HTERT RPE-1 (cell line): Measurements from ENCODE around the gene ADCY5.

Source experiments
- in situ Hi-C: fragments of 300-500 bp; cut with MboI; formaldehyde crosslinking; loops from 4 replicates; pipeline ENCODE4 v1.14.3; 2020; ENCODE audit warnings: low sequenced_read_pairs

The ADCY5 gene

DNA sequence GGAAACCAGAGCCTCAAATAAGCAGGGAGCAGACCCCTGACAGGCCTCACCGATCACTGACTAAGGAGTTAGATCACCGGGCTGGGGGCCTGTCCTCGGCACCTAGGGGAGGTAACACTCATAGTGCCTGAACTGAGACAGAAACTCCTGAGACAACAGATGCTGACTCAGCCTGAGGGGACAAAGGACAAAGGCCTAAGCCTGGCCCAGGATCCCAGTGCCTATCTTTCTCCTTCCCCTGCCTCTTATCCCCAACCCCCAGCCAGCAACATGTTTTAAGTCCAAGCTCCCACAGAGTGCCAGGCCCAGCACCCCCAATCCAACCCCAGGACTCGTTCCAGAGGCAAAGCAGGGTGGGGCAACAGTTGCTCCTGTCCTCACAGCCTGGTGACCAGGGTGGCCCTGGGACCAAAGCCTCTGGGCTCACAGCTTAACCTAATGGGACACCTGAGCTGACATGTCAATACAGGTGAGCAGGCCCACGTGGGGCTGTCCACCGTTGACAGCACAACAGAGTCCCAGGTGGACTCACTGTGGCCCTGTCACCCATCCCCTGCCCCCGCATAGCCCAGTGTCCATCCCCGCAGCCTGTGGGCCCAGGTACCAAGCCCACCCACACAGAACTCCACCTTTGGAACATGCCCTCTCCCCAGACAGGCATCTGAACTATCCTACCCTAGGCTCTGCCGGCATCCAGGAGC, 37.4 kb downstream of the ADCY5 start:
- in situ Hi-C loops: no loop called here

GRCh38 chr3:123410149-123410515, 38.8 kb downstream of the ADCY5 start:
- in situ Hi-C loops: no loop called here

- in situ Hi-C loops: no loop called here
These were observed 39.3 kb downstream of the ADCY5 start for GRCh38 chr3:123409443-123410148.

GRCh38 chr3:123406598-123406997, 42.3 kb downstream of the ADCY5 start:
- in situ Hi-C loops: no loop called here

DNA sequence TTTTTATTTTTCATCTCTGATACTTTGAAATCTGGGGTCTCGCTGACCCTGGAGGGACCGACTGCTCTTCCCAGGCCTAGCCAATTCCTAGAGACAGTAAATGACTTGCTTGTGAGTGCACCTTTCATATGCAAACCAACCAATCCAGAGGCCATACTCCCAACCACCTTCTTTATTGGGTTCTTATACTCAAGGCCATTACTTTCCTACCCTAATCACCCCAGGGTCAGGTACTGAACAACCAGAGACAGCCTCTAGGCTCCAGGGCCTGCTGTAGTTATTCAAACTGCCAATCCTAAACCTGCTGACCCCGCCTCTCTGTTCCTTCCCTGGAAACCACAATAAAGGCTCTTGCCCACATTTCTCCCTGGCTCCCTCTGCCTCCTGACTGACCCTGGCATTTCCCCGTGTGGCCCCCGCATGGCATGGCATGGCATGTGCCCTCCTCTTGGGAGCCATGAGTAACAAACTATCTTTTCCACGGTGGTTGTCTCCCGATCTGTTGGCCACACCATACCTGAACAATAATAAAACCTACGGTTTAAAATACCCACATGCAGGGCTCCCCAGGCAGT, 42.9 kb downstream of the ADCY5 start:
- in situ Hi-C loops: no loop called here

GRCh38 chr3:123405021-123405420, 43.9 kb downstream of the ADCY5 start:
- in situ Hi-C loops: no loop called here

- in situ Hi-C loops: no loop called here
These were observed 44.5 kb downstream of the ADCY5 start for GRCh38 chr3:123404391-123404790.

- in situ Hi-C loops: no loop called here
These were observed 46.9 kb downstream of the ADCY5 start for GRCh38 chr3:123401836-123402530.

DNA sequence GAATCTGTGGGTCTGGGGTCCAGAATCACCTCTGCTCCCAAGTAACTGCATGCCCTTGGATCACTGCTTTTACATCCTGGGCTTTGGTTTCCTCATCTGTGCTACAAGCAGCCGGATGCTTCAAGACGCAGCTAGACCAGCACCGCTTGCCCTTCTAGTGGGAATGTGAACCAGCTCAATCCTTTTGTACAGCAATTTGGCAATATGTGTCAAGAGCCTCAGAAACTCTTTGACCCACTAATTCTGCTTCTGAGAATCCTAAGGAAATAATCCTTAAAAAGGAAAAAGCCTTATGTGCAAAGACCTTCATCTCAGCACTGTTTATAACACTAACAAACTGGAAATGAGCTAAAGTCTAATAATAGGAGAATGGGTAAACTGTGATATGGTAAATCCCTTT, 48.7 kb downstream of the ADCY5 start:
- in situ Hi-C loops: no loop called here

GRCh38 chr3:123399653-123400052, 49.2 kb downstream of the ADCY5 start:
- in situ Hi-C loops: no loop called here

DNA sequence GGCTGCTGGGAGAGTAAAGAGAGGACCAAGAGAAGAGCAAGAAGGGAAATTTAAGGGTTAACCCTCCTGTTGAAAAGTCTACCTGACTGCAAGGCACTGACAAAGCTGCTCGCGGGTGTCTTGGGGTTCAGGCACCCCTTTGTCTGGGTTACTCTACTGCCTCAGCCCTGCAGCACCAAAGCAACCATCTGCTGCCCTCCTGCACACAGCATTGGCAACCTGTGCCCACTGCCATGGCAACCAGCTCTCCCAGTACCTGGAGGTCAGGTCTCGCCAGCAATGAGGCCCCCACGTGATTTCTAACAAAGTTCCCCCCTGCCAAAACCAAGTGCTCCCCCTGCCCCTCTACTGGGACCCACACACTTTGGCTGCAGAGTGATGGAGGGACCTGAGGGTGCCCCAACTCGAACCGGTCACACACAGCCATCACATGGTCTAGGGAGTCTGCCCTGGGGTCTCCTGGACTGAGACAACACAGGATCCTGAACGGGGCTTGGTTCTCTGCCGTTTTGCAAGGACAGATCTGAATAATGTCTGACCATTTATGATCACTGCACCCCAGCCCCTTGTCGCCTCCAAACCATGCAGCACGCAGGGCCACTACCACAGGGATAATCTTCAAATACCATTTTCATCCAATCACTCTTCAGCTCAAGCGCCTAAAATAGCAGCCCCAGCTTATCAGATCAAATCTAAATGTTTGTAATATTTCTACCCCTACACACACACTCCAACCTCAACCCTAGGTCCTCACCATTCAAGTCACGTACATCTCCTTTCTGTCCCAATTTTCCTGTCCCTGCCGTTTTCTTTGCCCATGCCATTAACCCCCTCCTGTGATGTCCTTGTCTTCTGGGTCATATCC, 50.7 kb downstream of the ADCY5 start:
- in situ Hi-C loops: no loop called here

- in situ Hi-C loops: no loop called here
These were observed 51.8 kb downstream of the ADCY5 start for GRCh38 chr3:123397050-123397590.

DNA sequence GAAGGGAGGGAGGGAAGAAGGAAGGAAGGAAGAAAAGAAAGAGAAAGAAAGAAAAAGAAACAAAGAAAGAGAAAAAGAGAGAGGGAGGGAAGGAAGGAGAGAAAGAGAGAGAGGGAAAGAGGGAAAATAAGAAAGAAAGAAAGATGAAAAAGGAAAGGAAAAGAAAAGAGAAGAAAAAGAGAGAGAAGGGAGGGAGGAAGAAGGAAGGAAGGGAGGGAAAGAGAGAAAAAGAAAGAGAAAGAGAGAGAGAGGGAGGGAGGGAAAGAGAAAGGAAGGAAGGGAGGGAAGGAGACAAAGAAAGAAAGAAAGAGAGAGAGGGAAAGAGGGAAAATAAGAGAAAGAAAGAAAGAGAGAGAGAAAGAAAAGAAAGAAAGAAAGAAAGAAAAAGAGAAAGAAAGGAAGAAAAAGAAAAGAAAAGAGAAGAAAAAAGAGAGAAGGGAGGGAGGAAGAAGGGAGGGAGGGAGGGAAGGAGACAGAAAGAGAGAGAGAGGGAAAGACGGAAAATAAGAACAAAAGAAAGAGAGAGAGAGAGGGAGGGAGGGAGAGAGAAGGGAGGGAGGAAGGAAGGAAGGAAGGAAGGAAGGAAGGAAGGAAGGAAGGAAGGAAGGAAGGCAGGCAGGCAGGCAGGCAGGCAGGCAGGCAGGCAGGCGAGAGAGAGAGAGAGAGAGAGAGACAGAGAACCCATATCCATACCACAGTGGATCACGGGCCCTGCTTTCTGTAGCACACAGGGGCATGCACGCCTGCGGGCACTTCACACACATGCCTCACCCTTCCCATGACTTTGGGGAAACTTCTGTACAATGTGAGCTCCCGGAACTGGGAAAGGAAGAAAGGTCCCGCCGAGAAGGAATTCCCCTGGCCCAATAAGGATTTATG, 52.5 kb downstream of the ADCY5 start:
- in situ Hi-C loops: no loop called here

- in situ Hi-C loops: no loop called here
These were observed 53.7 kb downstream of the ADCY5 start for GRCh38 chr3:123395235-123395634.

- in situ Hi-C loops: no loop called here
These were observed 54.4 kb downstream of the ADCY5 start for GRCh38 chr3:123394391-123395020.

GRCh38 chr3:123392871-123393620, 55.8 kb downstream of the ADCY5 start:
- in situ Hi-C loops: no loop called here

- in situ Hi-C loops: no loop called here
These were observed 56.5 kb downstream of the ADCY5 start for GRCh38 chr3:123392368-123392767.

DNA sequence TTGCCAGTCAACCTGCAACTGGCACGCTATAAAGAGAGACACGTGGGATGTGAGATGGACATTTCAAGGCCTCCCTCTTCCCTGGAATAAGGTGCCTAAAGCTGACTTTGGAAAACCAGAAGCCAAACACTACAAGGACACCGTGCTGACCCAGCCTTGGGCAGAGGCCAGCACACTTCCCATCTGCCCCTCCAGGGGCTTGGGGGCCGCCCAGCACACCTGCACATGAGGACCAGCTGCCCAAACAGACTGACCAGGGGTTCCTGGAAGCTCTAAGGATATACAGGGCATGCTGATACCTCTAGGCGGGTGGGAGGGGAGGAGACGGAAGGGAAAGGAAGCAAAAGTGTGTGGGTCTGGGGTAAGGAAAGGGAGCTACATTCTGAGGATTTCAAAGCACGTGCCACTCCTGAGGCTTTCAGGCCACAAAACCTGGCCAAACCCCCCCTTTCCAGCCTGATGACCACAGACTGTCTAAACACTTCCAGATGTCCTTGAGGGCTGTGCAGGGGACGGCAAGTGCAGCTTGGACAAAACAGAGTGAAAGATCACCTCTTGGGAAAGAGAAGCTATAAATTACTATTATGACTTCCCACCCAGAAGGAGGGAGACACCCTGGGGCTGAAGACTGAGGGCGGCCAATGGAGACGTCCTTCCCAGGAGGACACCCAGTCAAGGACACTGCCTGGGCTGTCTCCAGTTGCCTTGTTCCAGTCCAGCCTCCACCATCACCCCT, 57.9 kb downstream of the ADCY5 start:
- in situ Hi-C loops: no loop called here
